Neuronal stem cell (in vitro differentiated cells): Measurements from ENCODE around the gene SLC5A3.

Source experiments
- DNase-seq: peaks from one replicate; pipeline ENCODE4 v3.0.0-alpha.2; 2013; ENCODE audit warnings: low spot score
- H2AFZ ChIP-seq: one replicate; pipeline ENCODE4 v1.6.1; 2013; ENCODE audit warnings: mild to moderate bottlenecking, low read length, inconsistent platforms
- H2AK5ac ChIP-seq: 2 replicates; pipeline ENCODE4 v1.6.1; 2013; ENCODE audit warnings: low read depth, mild to moderate bottlenecking, inconsistent platforms, low read length, moderate library complexity, mixed read lengths
- H2BK120ac ChIP-seq: 2 replicates; pipeline ENCODE4 v1.6.1; 2013; ENCODE audit warnings: low read depth, mild to moderate bottlenecking, inconsistent platforms, low read length, moderate library complexity, mixed read lengths
- H2BK12ac ChIP-seq: one replicate; pipeline ENCODE4 v1.6.1; 2013; ENCODE audit warnings: low read length, inconsistent platforms
- H2BK15ac ChIP-seq: 2 replicates; pipeline ENCODE4 v1.6.1; 2013; ENCODE audit warnings: mild to moderate bottlenecking, low read length, inconsistent platforms, mixed read lengths
- H2BK5ac ChIP-seq: one replicate; pipeline ENCODE4 v1.6.1; 2013; ENCODE audit warnings: inconsistent platforms, mild to moderate bottlenecking, low read length, moderate library complexity
- H3K14ac ChIP-seq: one replicate; pipeline ENCODE4 v1.6.1; 2013; ENCODE audit warnings: low read length, inconsistent platforms
- H3K18ac ChIP-seq: 2 replicates; pipeline ENCODE4 v1.6.1; 2013; ENCODE audit warnings: low read length, inconsistent platforms
- H3K23ac ChIP-seq: 2 replicates; pipeline ENCODE4 v1.6.1; 2013; ENCODE audit warnings: low read depth, mild to moderate bottlenecking, mixed read lengths, low read length, inconsistent platforms; ENCODE audit not compliant: poor library complexity
- H3K27ac ChIP-seq: replicated peaks from 3 replicates; pipeline ENCODE4 v1.5.1; 2013; ENCODE audit warnings: low read length, inconsistent platforms
- H3K27me3 ChIP-seq, 3 experiments: 2 replicates each; pipeline ENCODE4 v1.6.1; 2013; ENCODE audit warnings: low read length in 3 of 3, mild to moderate bottlenecking in 2 of 3, inconsistent platforms in 1 of 3, low read depth in 1 of 3, mixed read lengths in 1 of 3, moderate library complexity in 1 of 3; ENCODE audit not compliant: control insufficient read depth in 3 of 3, insufficient read depth in 3 of 3
- H3K36me3 ChIP-seq, 2 donors: replicated peaks in 1 of 2; 2 replicates each; pipeline ENCODE4 v1.6.1; 2013; ENCODE audit warnings: low read length in 2 of 2; ENCODE audit not compliant: control insufficient read depth in 2 of 2, insufficient read depth in 2 of 2
- H3K4ac ChIP-seq: 2 replicates; pipeline ENCODE4 v1.6.1; 2013; ENCODE audit warnings: inconsistent platforms, mild to moderate bottlenecking, low read length, moderate library complexity
- H3K4me1 ChIP-seq, 2 donors: 1 replicate in 1 of 2; 2 replicates in 1 of 2; pipeline ENCODE4 v1.6.1; 2013; ENCODE audit warnings: low read length in 2 of 2, low read depth in 1 of 2; ENCODE audit not compliant: control insufficient read depth in 2 of 2, insufficient read depth in 1 of 2
- H3K4me2 ChIP-seq: one replicate; pipeline ENCODE4 v1.6.1; 2013; ENCODE audit warnings: mild to moderate bottlenecking, low read length, inconsistent platforms; ENCODE audit not compliant: insufficient read depth, poor library complexity, severe bottlenecking
- H3K4me3 ChIP-seq, 2 donors: 2 replicates each; pipeline ENCODE4 v1.5.1; 2013; ENCODE audit warnings: low read length in 2 of 2, mild to moderate bottlenecking in 2 of 2, inconsistent platforms in 1 of 2, moderate library complexity in 1 of 2
- H3K79me1 ChIP-seq: one replicate; pipeline ENCODE4 v1.6.1; 2013; ENCODE audit warnings: low read depth, mild to moderate bottlenecking, inconsistent platforms, low read length, moderate library complexity
- H3K9ac ChIP-seq: one replicate; pipeline ENCODE4 v1.6.1; 2013; ENCODE audit warnings: mild to moderate bottlenecking, low read depth, low read length, inconsistent platforms; ENCODE audit not compliant: poor library complexity
- H3K9me3 ChIP-seq, 2 donors: replicated peaks in 1 of 2; 2 replicates each; pipeline versions ENCODE3 to v1.6.1; 2013; ENCODE audit warnings: low read length in 2 of 2, mild to moderate bottlenecking in 2 of 2, inconsistent platforms in 1 of 2, low read depth in 1 of 2, mixed read lengths in 1 of 2, moderate library complexity in 1 of 2; ENCODE audit not compliant: control insufficient read depth in 2 of 2, insufficient read depth in 1 of 2
- H4K8ac ChIP-seq: one replicate; pipeline ENCODE4 v1.6.1; 2013; ENCODE audit warnings: low read depth, mild to moderate bottlenecking, inconsistent platforms, low read length, moderate library complexity
- H4K91ac ChIP-seq: one replicate; pipeline ENCODE4 v1.6.1; 2013; ENCODE audit warnings: low read length, low read depth, mild to moderate bottlenecking, inconsistent platforms; ENCODE audit not compliant: poor library complexity
- WGBS, 2 donors: extraction: QIAGEN DNeasy Blood & Tissue Kit; methylation state at CpG; one replicate each; pipeline ENCODE4 v1.1.7; 2013; ENCODE audit warnings: missing lambda C conversion rate in 2 of 2, mixed read lengths in 1 of 2; ENCODE audit not compliant: insufficient read length in 2 of 2, insufficient replicate concordance in 1 of 2; ENCODE audit errors: extremely low coverage in 2 of 2; 5-methylcytosine and 5-hydroxymethylcytosine counted together

Gene SLC5A3

GRCh38 chr21:34094949-34095348 lies 21.6 kb downstream of the SLC5A3 start:
- no peak overlapping the region for H2AFZ ChIP-seq
- H4K91ac ChIP-seq, result no peak overlapping the region
- H3K36me3 ChIP-seq, result peaks cover 18 to 55% of the 10 kb centered on the region in 2 donors
- H3K14ac ChIP-seq, result no peak overlapping the region
- H3K79me1 ChIP-seq, result no peaks in the 10 kb centered on the region
- H3K9me3 ChIP-seq, result peaks cover 0 to 3% of the 10 kb centered on the region in 2 donors
- H3K4ac ChIP-seq, result no peak overlapping the region
- DNase-seq, result no peak
- H3K9ac ChIP-seq, result no peak overlapping the region
- no peak overlapping the region for H2AK5ac ChIP-seq
- peaks cover 8 to 9% of the 10 kb centered on the region in 2 donors for H3K4me1 ChIP-seq
- H3K4me3 ChIP-seq, result no peak overlapping the region
- H3K27me3 ChIP-seq, result no peaks in the 10 kb centered on the region
- H3K18ac ChIP-seq, result no peak overlapping the region
- no peak overlapping the region for H2BK120ac ChIP-seq
- WGBS, 2 donors, result no CpG with 5 or more reads among the region's 7 CpGs
- H2BK12ac ChIP-seq, result no peak overlapping the region
- H3K23ac ChIP-seq, result no peak overlapping the region
- H3K4me2 ChIP-seq, result no peak overlapping the region
- no peak overlapping the region for H2BK15ac ChIP-seq
- H2BK5ac ChIP-seq, result no peak overlapping the region
- H4K8ac ChIP-seq, result no peak overlapping the region
- no peak overlapping the region for H3K27ac ChIP-seq

DNA sequence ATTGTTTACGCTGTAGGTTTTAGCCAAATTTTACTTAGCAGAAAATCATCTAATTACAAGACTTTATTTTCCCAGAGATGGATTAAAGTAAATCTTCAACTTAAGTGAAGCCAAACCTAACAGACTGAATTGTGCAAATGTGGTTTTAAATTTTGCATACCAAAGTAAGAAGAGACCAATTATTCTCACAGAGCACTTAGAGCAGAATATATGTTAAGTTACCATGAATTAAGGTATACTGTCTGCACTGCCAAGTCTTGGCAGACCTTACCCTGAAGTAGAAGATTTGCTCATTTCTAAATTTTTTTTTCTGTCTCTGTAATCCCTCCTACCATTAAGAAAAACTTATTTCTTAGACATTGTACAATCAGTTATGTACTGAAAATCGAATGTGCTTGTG lies 24.1 kb downstream of the SLC5A3 start:
- H3K36me3 ChIP-seq, result peaks cover 18 to 57% of the 10 kb centered on the region in 2 donors
- DNase-seq, result no peak
- no peak overlapping the region for H2BK12ac ChIP-seq
- H3K4me3 ChIP-seq, result no peak overlapping the region
- no peak overlapping the region for H3K4me2 ChIP-seq
- no peak overlapping the region for H2AK5ac ChIP-seq
- H2BK120ac ChIP-seq, result no peak overlapping the region
- no peak overlapping the region for H4K8ac ChIP-seq
- no CpG with 5 or more reads among the region's 2 CpGs for WGBS, 2 donors
- H2AFZ ChIP-seq, result no peak overlapping the region
- H4K91ac ChIP-seq, result no peak overlapping the region
- no peak overlapping the region for H3K23ac ChIP-seq
- H3K4me1 ChIP-seq, result peaks cover 18 to 23% of the 10 kb centered on the region in 2 donors
- no peak overlapping the region for H2BK5ac ChIP-seq
- H2BK15ac ChIP-seq, result no peak overlapping the region
- H3K14ac ChIP-seq, result no peak overlapping the region
- no peak overlapping the region for H3K9ac ChIP-seq
- no peaks in the 10 kb centered on the region for H3K27me3 ChIP-seq
- H3K18ac ChIP-seq, result no peak overlapping the region
- no peak overlapping the region for H3K4ac ChIP-seq
- peaks cover 3% of the 10 kb centered on the region for H3K79me1 ChIP-seq
- peaks cover 0 to 3% of the 10 kb centered on the region in 2 donors for H3K9me3 ChIP-seq
- no peak overlapping the region for H3K27ac ChIP-seq

DNA sequence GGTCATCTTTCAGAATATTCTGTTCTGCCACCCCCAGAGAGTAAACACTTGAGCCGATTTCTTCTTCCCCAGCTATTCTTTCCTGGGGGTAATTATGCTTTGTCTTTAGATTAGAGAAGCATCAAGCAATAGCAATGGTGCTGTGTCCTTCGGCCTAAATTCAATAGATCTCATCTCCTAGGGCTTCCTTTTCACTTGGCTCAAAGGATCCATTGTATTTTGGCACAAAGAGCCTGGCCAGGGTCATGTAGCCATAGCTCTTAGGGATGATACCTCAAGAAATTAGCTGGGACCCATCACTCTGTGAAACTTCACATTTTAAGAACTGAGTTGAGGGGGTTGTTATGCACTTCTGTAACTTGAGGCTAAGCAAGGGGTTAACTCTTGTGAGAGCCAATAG lies 27.0 kb downstream of the SLC5A3 start:
- Histone ChIP-seq H3K9me3 (peaks cover 0 to 2% of the 10 kb centered on the region in 2 donors), H3K4ac (no peak overlapping the region), H3K23ac (no peak overlapping the region), H3K9ac (no peak overlapping the region), H3K27me3 (no peaks in the 10 kb centered on the region), H3K27ac (no peak overlapping the region), H2AFZ (no peak overlapping the region), H2BK12ac (no peak overlapping the region), H3K79me1 (peaks cover 3% of the 10 kb centered on the region), H3K18ac (no peak overlapping the region), H2AK5ac (no peak overlapping the region), H3K4me3 (no peak overlapping the region), H4K91ac (no peak overlapping the region), H2BK15ac (no peak overlapping the region), H3K4me1 (peaks cover 20 to 21% of the 10 kb centered on the region in 2 donors), H2BK5ac (no peak overlapping the region), H3K14ac (no peak overlapping the region), H3K4me2 (no peak overlapping the region), H4K8ac (no peak overlapping the region), H2BK120ac (no peak overlapping the region), H3K36me3 (peaks cover 12 to 57% of the 10 kb centered on the region in 2 donors)
- WGBS, 2 donors, result no CpG with 5 or more reads among the region's 2 CpGs
- no peak for DNase-seq

DNA sequence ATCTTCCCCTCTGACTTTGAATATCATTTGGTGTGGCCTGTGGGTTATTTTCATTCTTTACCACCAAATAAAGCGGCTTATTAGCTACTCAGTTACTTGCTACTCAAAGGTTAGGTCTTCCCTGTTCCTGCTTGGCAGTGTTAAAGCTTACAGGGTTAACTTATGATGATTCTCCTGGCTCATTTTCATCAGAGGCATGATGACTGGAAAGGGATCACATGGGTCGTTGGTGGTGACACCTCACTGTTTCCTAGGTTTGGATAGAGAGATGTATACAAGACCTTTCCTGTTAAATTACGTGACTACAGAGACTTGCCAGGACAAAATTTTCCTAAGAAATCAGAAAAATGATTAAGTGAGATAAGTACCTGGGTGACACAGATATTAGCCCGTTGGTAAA lies 27.4 kb downstream of the SLC5A3 start:
- Histone ChIP-seq H3K4me3 (no peak overlapping the region), H2BK15ac (no peak overlapping the region), H3K4ac (no peak overlapping the region), H4K8ac (no peak overlapping the region), H3K79me1 (peaks cover 3% of the 10 kb centered on the region), H2BK12ac (no peak overlapping the region), H3K9me3 (no peaks in the 10 kb centered on the region), H4K91ac (no peak overlapping the region), H2BK5ac (no peak overlapping the region), H3K27me3 (no peaks in the 10 kb centered on the region), H3K14ac (no peak overlapping the region), H2AFZ (no peak overlapping the region), H2AK5ac (no peak overlapping the region), H3K23ac (no peak overlapping the region), H3K4me1 (peaks cover 20 to 21% of the 10 kb centered on the region in 2 donors), H3K27ac (no peak overlapping the region), H2BK120ac (no peak overlapping the region), H3K18ac (no peak overlapping the region), H3K36me3 (peaks cover 9 to 54% of the 10 kb centered on the region in 2 donors), H3K9ac (no peak overlapping the region), H3K4me2 (peak overlapping the region; percentile 18)
- WGBS, 2 donors, result no CpG with 5 or more reads among the region's 4 CpGs
- DNase-seq, result no peak
